Measurements from ENCODE around the gene ZGLP1.
"Not testable (repeated sequence)": the region's sequence is repeated elsewhere in the genome, so short reads cannot be mapped to it uniquely, and the experiment has no call there.

Gene ZGLP1

DNA sequence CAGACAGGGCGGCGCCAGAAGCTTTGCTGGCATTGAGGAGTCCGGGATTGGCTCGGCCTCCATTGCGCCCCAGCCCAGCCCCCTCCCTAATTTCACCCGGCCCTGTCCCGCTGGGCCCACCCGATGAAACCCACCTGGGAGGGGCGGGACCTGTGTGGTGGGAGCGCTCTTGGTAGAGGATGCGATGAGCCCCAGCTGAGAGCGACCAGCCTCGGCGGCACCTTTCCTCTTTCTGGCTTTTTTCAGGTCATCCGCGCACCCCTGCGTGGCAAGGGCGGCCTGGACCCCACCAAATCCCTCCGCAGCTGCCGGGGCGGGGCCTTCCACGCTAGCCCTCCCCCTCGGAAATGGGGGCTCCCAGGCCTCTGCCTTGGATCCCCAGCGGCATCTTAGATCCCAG lies at the start of gene ZGLP1:
ZGLP1 (minus strand) TSS at position 393 of the 400 bp plus-strand sequence.
- DNase-seq: no peak

DNA sequence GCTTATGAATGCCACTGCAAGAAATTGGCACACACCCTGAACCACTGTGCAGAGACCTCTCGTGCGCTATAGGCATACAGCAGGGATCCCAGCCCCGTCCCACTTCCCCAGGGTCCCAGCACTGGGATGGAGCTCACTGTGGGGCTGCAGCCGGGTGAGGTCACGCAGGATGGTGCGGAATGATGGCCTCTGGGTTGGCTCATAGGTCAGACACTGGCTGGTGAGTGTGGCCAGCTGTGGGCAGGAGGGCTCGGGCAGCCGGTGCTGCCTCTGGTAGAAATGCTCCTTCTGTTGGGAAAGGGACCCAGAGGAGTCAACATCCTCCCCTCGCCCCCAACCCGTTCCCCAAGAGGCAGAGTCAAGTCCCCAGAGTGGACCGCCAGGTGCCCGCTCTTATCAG lies 46.8 kb upstream of the ZGLP1 start:
- no peak for DNase-seq

DNA sequence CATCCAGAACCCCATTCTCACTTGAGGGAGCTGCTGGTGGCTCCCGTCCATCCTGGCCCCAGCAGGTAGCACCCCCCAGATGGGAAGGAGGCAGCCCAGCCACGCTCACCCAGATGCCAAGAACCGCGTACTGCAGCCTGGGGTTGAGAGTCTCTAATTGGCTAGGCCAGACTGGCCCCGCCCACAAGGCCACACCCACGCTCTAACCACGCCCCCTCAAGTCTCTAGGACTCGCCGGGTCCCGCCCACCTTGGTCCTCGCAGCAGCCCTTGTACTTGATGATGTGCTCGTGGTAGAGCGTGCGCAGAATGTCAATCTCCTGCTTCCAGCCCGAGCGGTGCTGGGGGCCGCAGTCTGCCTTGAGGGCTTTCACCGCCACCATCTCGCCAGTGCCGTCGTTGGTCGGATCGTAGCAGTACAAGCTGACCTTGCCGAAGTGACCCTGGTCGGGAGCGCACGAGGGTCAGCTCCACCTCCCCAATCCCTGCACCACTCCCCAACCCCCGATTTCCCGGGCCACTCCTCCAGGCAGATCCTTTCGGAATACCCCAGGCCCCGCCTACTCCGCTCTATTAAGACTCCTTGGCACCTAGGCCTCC lies 44.3 kb upstream of the ZGLP1 start:
- peak; percentile 90 for DNase-seq

DNA sequence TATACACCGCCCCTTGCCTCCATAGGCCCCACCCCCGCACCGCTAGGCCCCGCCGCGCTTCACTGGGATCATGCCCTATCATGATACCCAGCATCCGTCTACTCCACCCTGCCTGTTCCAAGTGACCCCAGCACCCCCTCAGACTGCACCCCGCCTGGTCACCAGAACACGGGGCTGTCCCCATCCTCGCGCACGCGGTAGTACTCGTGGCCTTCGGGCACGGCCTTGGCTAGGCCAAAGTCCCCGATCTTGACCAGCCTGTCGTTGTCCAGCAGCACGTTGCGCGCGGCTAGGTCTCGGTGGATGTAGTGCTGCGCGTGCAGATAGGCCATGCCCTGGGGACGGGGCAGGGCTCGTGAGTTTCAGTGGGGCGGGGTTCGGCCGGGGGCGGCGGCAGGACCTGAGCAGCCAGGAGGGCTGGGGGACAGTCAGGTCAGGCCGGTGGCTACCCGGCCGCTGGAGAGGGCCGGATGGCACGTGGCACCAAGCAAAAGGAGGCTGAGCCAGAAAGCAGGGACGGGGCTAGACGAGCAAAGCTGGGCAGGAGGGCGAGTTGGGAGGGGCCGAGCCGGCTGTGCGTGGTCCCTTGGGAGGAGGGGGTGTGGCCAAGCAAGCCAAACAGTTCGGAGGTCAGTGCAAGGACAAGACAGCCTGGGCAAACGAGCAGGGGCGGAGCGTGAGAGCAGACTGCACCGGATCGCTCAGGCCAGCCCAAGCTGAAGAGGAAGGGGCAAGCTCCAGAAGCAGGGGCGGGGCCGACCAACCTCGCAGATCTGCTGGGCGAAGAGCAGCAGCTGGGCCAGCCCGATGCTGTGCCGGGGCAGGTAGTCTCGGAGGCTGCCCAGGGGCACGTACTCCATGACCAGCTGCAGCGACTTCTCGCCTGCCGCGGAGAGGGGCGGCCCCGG lies 43.4 kb upstream of the ZGLP1 start:
- DNase-seq: peak; percentile 94

DNA sequence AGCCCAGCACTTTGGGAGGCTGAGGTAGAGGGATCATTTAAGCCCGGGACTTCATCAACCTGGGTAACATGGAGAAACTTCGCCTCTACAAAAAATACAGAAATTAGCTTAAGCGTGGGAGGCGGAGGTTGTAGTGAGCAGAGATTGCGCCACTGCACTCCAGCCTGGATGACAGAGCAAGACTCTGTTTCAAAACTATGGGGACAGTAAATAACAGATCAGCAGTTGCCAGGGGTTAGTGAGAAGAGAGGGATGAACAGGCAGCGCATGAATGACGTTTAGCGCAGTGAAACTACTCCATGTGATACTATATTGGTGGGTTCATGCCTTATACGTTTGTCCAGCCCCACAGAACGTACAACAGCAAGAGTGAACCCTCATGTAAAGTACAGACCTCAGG lies 36.9 kb upstream of the ZGLP1 start:
- no peak for DNase-seq

DNA sequence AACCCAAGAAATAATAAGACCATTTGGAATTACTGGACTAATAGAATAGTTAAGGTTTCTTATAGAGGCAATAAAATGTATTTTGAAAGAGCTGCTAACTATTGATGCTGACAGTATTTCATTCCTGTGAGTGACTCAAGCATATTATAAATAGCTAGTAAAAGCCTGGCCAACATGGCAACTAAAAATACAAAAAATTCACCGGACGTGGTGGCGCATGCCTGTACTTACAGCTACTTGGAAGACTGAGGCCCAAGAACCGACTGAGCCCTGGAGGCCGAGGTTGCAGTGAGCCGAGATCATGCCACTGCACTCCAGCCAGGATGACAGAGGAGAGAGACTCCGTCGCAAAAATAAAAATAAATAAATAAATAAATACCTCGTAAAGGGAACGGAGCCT lies 35.2 kb upstream of the ZGLP1 start:
- no peak for DNase-seq

DNA sequence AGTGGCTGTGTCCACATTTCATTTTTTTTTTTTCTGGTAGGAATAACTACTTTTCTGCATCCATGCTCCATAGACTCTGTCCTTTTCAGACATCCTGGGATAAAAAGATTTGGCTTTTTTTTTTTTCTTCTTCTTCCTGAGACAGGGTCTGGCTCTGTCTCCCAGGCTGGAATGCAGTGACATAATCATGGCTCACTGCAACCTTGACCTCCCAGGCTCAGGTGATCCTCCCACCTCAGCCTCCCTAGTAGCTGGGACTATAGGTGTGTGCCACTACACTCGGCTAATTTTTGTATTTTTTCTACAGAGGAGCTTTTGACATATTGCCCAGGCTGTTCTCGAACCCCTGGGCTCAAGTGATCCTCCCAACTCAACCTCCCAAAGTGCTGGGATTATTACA lies 33.9 kb upstream of the ZGLP1 start:
- DNase-seq: no peak

DNA sequence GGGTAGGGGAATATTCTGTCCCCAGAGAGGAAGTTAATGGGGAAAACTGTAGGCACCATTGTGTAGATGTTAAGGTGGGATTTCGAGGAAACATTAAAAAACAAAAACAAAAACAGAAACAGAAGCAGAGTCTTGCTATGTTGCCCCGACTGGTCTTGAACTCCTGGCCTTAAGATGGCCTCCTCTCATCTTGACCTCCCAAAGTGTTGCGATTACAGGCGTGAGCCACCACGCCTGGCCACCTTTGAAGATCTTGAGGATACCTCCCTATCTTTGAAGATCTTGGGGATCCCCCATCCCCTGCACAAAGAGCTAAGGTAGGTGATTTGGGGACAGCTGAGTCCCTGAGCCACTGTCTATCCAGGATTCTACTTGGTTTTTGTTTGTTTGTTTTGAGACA lies 30.4 kb upstream of the ZGLP1 start:
- DNase-seq: no peak

DNA sequence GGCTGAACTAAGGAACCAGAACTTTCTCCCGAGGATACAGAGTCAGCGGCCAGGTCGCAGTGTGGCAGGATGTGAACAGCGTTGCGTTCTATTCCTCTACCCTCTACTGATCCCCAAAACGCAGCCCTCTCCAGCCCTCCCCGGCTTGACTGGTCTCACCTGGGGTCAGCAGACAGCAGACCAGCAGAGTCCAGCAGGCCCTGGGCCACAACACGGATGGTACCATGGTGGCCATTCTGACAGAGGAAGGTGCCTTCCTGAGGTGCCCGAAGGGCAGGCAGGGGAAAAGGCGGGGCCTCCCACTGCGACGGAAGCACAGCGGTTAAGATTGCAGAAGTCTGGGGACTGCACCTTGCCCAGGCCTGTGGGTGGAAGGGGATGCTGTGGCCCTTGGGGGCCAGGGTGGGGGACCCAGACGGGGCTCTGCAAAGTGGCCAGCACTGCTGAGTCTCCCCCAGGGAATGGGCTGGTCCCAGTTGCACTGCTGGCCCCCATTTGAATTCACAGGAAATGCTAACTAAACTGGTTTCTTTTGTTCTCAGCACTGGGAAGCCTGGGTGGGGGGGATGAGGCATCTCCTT lies 29.9 kb upstream of the ZGLP1 start, which contains the start of gene ICAM3:
ICAM3 (minus strand) TSS at position 245 of the 581 bp plus-strand sequence; CDS start at position 235, 10 bp downstream.
- no peak for DNase-seq

DNA sequence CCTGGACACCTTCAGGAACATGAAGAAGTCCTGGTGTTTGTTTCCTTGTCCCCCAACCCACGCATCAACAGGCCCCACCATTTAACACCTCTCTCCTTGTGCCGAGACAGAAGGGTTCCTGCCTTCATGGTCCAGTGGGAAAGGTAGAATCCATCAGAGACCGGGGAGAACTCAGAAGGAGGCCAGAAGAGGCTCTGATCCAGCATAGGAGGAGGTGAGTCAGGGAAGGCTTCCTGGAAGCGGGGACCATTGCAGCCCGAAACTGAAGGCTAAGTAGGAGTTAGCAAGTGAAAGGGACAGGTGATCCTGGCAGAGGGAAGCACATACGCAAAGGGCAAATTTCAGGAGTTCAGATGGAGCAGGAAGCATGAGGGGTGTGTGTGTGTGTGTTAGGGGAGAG lies 29.3 kb upstream of the ZGLP1 start:
- DNase-seq: no peak

DNA sequence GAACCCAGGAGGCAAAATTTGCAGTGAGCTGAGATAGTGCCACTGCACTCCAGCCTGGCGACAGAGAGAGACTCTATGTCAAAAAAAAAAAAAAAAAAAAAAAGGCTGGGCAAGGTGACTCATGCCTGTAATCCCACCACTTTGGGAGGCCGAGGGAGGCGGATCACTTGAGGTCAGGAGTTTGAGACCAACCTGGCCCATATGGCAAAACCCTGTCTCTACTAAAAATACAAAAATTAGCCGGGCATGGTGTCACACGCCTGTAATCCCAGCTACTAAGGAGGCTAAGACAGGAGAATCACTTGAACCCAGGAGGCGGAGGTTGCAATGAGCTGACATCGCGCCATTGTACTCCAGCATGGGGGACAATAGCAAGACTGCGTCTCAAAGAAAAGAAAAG lies 27.1 kb upstream of the ZGLP1 start:
- DNase-seq: not testable (repeated sequence)

DNA sequence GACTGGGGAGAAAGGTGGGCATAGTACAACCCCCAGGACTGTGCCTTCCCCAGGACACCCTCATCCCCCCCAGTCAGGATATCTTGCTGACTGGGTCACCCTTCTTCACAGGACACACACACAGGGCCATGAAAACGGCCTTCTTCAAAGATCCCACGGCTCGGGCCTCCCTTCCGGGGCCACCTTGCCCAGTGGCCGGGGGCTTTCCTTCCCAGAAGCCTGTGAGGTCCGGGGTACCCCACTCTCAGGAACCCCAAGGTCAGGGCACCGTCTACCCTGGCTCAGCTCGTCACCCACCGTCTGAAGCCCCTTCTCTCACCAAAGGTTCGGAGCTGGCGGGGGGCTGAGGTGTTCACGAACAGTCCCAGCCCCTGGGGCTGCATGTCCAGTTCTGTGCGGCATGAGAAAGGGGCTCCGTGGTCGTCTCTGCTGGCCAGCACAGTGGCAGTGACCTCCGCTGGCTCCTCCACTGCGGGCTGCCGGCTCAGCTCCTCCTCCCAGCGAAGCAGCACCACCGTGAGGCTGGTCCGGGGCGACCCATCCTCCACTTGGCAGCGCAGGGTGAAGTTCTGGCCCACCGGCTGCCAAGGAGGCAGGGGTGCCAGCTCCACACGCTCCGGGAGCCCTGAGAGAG lies 25.9 kb upstream of the ZGLP1 start:
- no peak for DNase-seq

DNA sequence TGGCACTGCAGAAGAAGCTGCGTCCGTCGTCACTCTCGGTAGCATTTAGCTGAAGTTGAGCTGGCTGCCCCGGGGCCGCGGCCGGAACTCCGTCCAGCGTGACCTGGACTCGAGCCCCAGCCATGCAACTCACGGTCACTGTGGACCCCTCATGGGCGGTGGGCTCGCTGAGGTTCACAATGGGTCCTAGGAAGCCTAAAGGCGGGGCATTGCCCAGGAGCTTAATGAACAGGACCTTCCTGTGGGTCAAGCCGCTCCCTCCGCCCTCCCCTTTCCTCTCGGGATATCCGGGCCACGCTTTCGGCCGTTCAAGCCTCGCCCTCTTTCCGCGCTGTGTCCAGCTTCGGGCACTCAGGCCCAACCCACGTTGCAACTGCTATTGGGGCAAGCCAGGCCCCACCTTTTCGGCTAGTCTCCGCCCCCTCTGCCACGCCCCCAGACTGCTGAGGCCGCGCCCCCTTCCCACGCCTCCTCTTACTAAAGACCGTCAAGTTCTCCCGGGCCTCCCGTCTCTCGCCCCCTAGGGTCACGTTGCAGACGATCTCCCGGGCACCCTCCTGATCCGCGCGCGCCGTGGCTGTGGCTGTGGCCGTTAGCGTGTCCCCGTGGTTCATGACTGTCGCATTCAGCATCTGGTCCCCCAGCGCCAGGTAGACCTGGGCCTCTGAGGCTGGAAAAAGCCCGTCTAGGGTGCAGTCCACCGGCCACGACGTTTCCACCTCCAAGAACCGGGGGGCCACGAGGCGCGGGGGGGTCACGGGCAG lies 25.2 kb upstream of the ZGLP1 start:
- DNase-seq: peak; percentile 62

DNA sequence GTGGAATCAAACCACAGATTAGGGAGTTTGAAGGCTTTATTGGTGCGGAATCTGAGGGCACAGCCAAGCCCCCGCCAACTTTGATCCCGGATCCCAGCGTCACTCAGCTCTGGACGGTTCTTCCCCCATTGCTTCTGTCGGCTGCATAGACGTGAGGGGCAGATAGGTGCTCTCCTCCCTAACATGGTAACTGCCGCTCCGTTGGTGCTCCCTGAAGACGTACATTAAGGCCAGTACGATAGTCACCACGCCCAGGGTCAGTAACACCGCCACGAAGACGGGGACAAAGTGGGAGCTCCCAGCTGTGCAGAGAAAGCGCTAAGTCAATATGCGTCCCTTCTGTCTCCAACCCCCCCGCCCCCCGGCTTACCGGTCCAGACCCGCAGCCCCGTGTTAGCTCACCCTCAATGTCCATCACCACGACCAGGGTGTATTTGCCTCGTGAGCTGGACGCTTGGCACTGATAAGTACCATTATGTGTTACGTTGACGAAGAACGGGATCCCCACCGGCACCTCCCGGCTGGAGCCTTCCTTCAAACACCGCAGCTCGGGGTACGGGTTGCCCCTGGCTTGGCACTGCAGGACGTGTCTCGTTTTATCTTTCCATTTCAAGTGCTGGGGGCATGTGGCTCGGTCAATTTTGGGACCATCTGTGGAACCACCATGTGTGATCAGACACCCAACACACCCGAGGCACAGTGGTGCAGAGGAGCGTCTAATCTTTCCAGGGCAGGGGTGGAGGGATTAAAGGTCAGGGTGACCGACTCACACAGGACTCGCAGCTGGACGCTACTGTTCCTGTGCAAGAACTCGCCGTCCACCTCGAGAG lies 24.4 kb upstream of the ZGLP1 start:
- DNase-seq: no peak

DNA sequence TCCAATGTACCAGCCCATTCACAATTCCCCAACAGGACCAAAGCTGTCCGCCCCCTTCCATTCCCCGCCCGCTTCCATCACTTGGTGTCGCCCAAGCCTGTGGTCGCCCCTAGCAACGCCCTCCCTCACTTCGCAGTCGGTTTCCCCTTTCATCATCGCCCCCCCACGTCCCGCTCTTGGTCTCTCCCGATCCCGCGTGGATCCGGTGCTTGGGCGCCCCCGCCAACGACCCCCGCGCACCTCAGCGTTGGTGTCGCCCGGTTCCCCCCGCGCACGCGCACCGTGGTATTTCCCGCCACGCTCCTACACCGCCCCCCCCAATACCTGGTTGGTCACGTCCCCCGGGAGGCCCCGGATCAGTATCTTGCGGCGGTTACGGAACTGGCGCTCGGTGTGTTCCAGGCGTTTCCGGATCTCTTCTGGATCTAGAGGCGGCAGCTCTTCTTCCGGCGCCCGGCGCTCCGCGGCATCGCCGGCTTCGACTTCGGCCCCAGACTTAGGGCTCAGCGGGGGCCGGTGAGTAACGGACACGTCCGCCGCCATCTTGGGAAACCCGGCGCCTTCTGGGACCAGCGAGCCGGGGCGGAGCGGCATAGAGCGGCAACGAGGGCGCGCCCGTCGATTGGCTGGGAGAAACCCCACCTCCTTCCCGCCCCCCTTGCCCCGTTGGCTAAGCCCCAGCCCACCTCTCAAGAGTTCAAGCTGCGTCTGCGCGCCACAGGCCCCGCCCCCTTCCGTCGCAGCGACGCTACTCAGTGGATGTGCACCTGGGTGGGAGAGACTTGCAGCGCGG lies 23.5 kb upstream of the ZGLP1 start, which contains the start of gene RAVER1:
RAVER1 (minus strand) TSS at position 565 of the 793 bp plus-strand sequence; CDS start at position 543, 22 bp downstream.
- peak; percentile 94 for DNase-seq

DNA sequence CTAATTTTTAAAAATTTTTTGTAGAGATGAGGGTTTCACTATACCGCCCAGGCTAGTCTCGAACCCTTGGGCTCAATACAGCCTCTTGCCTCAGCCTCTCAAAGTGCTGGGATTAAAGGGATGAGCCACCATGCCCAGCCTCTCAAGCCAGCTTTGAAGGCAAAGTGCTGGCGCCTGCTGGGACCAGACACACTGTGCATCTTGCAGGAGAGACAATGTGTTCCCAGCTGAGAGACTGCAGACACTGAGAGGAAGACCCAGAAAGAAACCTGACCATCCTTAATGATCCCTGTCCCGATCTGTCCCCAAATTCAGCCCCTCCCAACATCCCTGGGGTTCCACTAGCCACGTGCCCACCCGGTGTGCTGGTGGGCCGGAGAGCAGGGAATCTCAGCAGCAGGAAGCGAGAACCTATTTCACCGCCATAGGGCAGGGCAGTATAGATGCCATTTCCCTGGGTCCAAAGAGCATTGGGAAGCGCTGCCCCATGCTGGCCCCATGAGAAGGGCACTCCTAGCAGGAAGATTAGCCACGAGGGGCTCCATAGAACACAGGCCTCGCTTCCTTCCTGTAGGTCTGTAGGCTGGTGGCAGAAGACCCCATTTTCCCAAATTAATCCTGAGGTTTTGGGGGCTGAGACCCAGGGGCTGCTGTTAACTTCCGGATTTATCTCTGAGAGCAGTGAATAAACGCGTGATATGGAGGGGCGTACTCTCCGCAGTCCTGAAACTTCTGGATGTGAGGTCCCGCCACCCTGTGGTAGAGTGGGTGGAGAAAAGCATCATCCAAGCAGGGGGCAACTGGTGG lies 22.7 kb upstream of the ZGLP1 start:
- DNase-seq: no peak

DNA sequence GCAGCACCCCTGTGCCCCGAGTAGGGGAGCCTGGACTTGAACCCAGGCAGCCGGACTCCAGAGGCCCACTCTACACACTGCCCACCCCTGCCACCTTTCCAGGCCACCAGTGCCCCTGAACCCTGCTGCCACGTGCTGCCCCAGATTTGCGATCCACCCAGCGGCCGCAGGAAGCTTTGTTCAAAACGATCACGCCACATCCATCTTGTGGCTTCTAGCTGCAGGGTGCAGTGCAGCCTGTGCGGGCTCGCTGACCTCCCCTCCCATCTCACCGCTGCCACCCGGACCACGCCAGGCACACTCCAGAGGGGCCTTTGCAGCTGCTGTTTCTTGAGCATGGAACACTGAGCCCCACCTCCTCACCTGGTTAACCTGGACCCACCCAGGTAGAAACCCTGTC lies 19.9 kb upstream of the ZGLP1 start:
- no peak for DNase-seq

DNA sequence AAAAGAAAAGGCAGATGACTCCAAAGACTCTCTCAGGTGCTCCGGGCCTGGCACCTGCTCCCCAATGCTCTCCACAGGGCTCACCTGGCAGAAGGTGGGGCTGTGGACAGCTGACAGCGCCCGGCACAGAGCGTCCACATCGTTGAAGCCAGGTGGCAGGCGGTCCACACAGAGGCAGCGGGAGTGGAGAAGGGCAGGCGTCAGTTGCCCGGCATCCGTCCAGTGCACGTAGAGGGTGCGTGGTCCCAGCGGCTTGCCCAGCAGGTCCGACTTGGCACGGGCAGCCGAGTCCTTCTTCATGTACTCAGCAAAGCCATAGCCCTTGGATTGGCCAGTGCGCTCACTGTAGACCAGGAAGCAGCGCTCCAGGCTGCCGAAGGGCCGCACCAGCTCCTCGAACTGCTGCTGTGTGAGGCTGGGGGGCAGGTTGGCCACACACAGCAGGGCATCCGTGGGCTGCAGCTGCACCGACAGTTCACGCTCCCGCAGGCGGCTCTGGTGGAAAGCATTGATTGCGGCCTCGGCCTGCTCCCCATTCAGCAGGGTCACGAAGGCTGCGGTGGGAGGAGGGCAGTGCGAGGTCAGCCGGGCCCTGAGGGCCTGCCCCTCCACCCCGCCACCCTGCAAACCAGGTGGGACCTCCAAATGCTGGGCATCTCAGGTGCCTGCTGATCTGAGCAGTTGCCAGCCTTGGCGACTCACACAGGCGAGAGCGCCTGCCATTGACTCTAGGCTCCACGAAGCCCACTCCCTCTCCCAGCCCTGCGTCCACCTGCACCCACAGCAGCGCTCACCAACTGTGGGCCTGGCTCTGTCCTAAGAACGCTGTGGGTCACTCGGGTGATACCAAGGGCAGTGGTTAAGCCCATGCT lies 19.2 kb upstream of the ZGLP1 start:
- DNase-seq: no peak

DNA sequence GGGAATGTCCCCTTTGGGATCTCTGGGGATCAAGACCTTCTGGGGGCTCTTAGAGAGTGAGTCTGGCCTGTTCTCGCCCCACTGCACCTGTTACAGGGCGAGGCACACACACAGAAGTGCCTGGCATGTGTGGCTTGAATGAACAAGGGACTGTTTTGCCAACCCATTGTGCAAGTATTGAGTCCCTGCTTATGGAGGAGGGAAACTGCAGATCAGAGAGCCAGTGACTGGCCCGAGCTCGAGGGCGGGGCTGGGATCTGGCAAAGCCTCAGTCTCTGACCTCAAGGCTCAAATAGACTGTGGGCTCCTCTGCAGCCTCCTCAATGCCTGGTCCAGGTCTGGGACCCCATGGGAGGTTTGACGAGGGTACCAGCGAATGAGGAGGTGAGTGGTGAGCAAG lies 18.2 kb upstream of the ZGLP1 start:
- no peak for DNase-seq
